HEK293T (cell line): Measurements from ENCODE around the gene RPSA.

Experiments used
- CTCF ChIA-PET: fragments of 350-600 bp; formaldehyde crosslinking; extraction: SDS; loops from one replicate; lab custom pipeline; 2021; ENCODE audit warnings: antibody characterized with exemption, inconsistent platforms; lab: Yijun Ruan, JAX
- POLR2A ChIA-PET: fragments of 350-600 bp; formaldehyde crosslinking; extraction: SDS; loops from one replicate; lab custom pipeline; 2020; ENCODE audit warnings: antibody characterized with exemption, inconsistent platforms; lab: Yijun Ruan, JAX
- DNase-seq: peaks from one replicate; pipeline ENCODE4 v3.0.0; 2012; ENCODE audit warnings: mixed read lengths; ENCODE audit errors: extremely low spot score
- ARNT ChIP-seq: fragments of 450-650 bp; IDR thresholded peaks from 2 replicates; pipeline ENCODE4 v1.6.1; 2017; ENCODE audit warnings: mild to moderate bottlenecking
- BHLHE40 ChIP-seq: fragments of 450-650 bp; IDR thresholded peaks from 2 replicates; pipeline ENCODE4 v1.6.1; 2016; ENCODE audit warnings: mild to moderate bottlenecking, moderate library complexity, borderline replicate concordance
- CTBP1 ChIP-seq: fragments of 450-650 bp; IDR thresholded peaks from 2 replicates; pipeline ENCODE4 v1.6.1; 2016; ENCODE audit warnings: borderline replicate concordance
- ELF4 ChIP-seq: fragments of 450-650 bp; IDR thresholded peaks from 2 replicates; pipeline ENCODE4 v1.6.1; 2017; ENCODE audit warnings: antibody characterized with exemption
- FOXA1 ChIP-seq: fragments of 450-650 bp; IDR thresholded peaks from 2 replicates; pipeline ENCODE4 v1.6.1; 2016; ENCODE audit warnings: mild to moderate bottlenecking
- FOXK2 ChIP-seq: fragments of 450-650 bp; IDR thresholded peaks from 2 replicates; pipeline ENCODE4 v1.6.1; 2016; ENCODE audit warnings: mild to moderate bottlenecking
- FOXM1 ChIP-seq: fragments of 450-650 bp; IDR thresholded peaks from 2 replicates; pipeline ENCODE4 v1.6.1; 2017; ENCODE audit warnings: mild to moderate bottlenecking, borderline replicate concordance
- HDGF ChIP-seq: fragments of 450-650 bp; IDR thresholded peaks from 2 replicates; pipeline ENCODE4 v1.6.1; 2017; ENCODE audit warnings: antibody characterized with exemption, borderline replicate concordance
- L3MBTL2 ChIP-seq: fragments of 450-650 bp; conservative IDR thresholded peaks from 2 replicates; pipeline ENCODE4 v1.6.1; 2016; ENCODE audit warnings: mild to moderate bottlenecking
- LEF1 ChIP-seq: fragments of 450-650 bp; IDR thresholded peaks from 2 replicates; pipeline ENCODE4 v1.6.1; 2017; ENCODE audit warnings: mild to moderate bottlenecking, borderline replicate concordance
- NFRKB ChIP-seq: fragments of 450-650 bp; IDR thresholded peaks from 2 replicates; pipeline ENCODE4 v1.6.1; 2016; ENCODE audit warnings: mild to moderate bottlenecking, moderate library complexity
- PKNOX1 ChIP-seq: fragments of 450-650 bp; IDR thresholded peaks from 2 replicates; pipeline ENCODE4 v1.6.1; 2016
- SP1 ChIP-seq: fragments of 450-650 bp; IDR thresholded peaks from 2 replicates; pipeline ENCODE4 v1.6.1; 2017
- SUZ12 ChIP-seq: fragments of 450-650 bp; IDR thresholded peaks from 2 replicates; pipeline ENCODE4 v1.6.1; 2016; ENCODE audit warnings: mild to moderate bottlenecking
- TARDBP ChIP-seq: fragments of 450-650 bp; IDR thresholded peaks from 2 replicates; pipeline ENCODE4 v1.6.1; 2016
- ZNF384 ChIP-seq: fragments of 450-650 bp; IDR thresholded peaks from 2 replicates; pipeline ENCODE4 v1.6.1; 2016

Gene RPSA

GRCh38 chr3:39432342-39432741 is 25.8 kb downstream of the RPSA start:
- TF ChIP-seq ELF4 (no peak), CTBP1 (no peak), FOXM1 (no peak), HDGF (no peak), ARNT (no peak), FOXK2 (no peak), ZNF384 (no peak), NFRKB (no peak), SP1 (no peak), TARDBP (no peak), SUZ12 (no peak), LEF1 (no peak), PKNOX1 (no peak), FOXA1 (no peak)
- CTCF ChIA-PET, result no interaction called here
- DNase-seq, result no peak
- POLR2A ChIA-PET, result no interaction called here

- CTCF ChIA-PET, result no interaction called here
- TF ChIP-seq TARDBP (no peak), SP1 (no peak), ELF4 (no peak), CTBP1 (no peak), NFRKB (no peak), ZNF384 (no peak), L3MBTL2 (no peak), FOXA1 (no peak), BHLHE40 (no peak), FOXK2 (no peak), PKNOX1 (no peak), FOXM1 (no peak), HDGF (no peak), SUZ12 (no peak), ARNT (no peak)
- POLR2A ChIA-PET, result no interaction called here
- no peak for DNase-seq
Observed at GRCh38 chr3:39433642-39434041, 27.1 kb downstream of the RPSA start.

GRCh38 chr3:39434574-39434973 is 28.1 kb downstream of the RPSA start:
- POLR2A ChIA-PET, result no interaction called here
- CTCF ChIA-PET, result no interaction called here
- TF ChIP-seq PKNOX1 (no peak), FOXA1 (no peak), BHLHE40 (no peak), ZNF384 (no peak), FOXM1 (no peak), SP1 (no peak), SUZ12 (no peak), TARDBP (no peak), CTBP1 (no peak), HDGF (no peak), L3MBTL2 (no peak), FOXK2 (no peak)
- DNase-seq, result no peak

GRCh38 chr3:39435006-39435748 is 28.7 kb downstream of the RPSA start:
- CTCF ChIA-PET, result no interaction called here
- POLR2A ChIA-PET, result no interaction called here
- no peak for TF ChIP-seq L3MBTL2
- TF ChIP-seq LEF1, result no peak
- TF ChIP-seq TARDBP, result no peak
- TF ChIP-seq HDGF, result no peak
- no peak for TF ChIP-seq SUZ12
- no peak for TF ChIP-seq FOXA1
- no peak for TF ChIP-seq ARNT
- no peak for TF ChIP-seq FOXM1
- TF ChIP-seq ELF4, result no peak
- no peak for TF ChIP-seq ZNF384
- no peak for TF ChIP-seq CTBP1
- no peak for TF ChIP-seq FOXK2
- no peak for TF ChIP-seq PKNOX1
- TF ChIP-seq BHLHE40, result no peak
- TF ChIP-seq SP1, result no peak
- no peak for TF ChIP-seq NFRKB
- DNase-seq, result no peak

GRCh38 chr3:39438880-39439279 is 32.4 kb downstream of the RPSA start:
- ChIA-PET POLR2A (no interaction called here), CTCF (no interaction called here)
- no peak for TF ChIP-seq SP1

GRCh38 chr3:39440316-39440715 is 33.8 kb downstream of the RPSA start:
- ChIA-PET POLR2A (no interaction called here), CTCF (interaction anchor here (0.7 kb wide), 1 partner anchor 589 kb away, joined by 4 read pairs; no protein-coding TSS in a partner anchor)
- TF ChIP-seq ELF4 (no peak), FOXK2 (no peak), HDGF (no peak), NFRKB (no peak), TARDBP (no peak), SUZ12 (no peak), L3MBTL2 (no peak), LEF1 (no peak), ZNF384 (no peak), FOXA1 (no peak), CTBP1 (no peak), FOXM1 (no peak), BHLHE40 (no peak), PKNOX1 (no peak), SP1 (no peak), ARNT (no peak)
- DNase-seq, result no peak

More at GRCh38 chr3:39438880-39439279, 32.4 kb downstream of the RPSA start:
- DNase-seq, result no peak
